OCI-LY3 (cell line): ENCODE results near the gene ANK3.
"Not testable (repeated sequence)": the region's sequence is repeated elsewhere in the genome, so short reads cannot be mapped to it uniquely, and the experiment has no call there.

Experiments used
- H2AFZ ChIP-seq: fragments of 200-600, 300-600 bp; shearing (Covaris generic); 2 replicates; pipeline ENCODE4 v1.6.0; 2014; ENCODE audit warnings: antibody characterized with exemption, low read depth, low read length
- H3K27ac ChIP-seq: fragments of 200-600, 300-600 bp; sonication (generic); 2 replicates; pipeline ENCODE4 v1.5.1; 2014; ENCODE audit warnings: mild to moderate bottlenecking, low read length, moderate library complexity, mixed read lengths
- H3K27me3 ChIP-seq: fragments of 200-600, 300-600 bp; sonication (generic); 2 replicates; pipeline ENCODE4 v1.6.1; 2014; ENCODE audit warnings: low read depth, low read length, mixed read lengths
- H3K36me3 ChIP-seq: fragments of 200-600, 300-600 bp; sonication (generic); replicated peaks from 2 replicates; pipeline ENCODE3; 2014; ENCODE audit warnings: low read depth, low read length, mixed read lengths
- H3K4me1 ChIP-seq: fragments of 300-600, 200-600 bp; sonication (generic); 2 replicates; pipeline ENCODE4 v1.6.1; 2014; ENCODE audit warnings: low read length, mixed read lengths
- H3K4me2 ChIP-seq: fragments of 200-600, 300-600 bp; sonication (generic); 2 replicates; pipeline ENCODE4 v1.6.1; 2014; ENCODE audit warnings: low read length, mixed read lengths
- H3K4me3 ChIP-seq: fragments of 300-600, 200-600 bp; sonication (generic); 2 replicates; pipeline ENCODE4 v1.5.1; 2014; ENCODE audit warnings: antibody characterized with exemption, mild to moderate bottlenecking, low read length, moderate library complexity
- H3K79me2 ChIP-seq: fragments of 300-600, 200-600 bp; shearing (Covaris generic); 2 replicates; pipeline ENCODE4 v1.6.1; 2014; ENCODE audit warnings: mild to moderate bottlenecking, low read length, mixed read lengths
- H3K9ac ChIP-seq: fragments of 300-600, 200-600 bp; shearing (Covaris generic); 2 replicates; pipeline ENCODE4 v1.6.0; 2014; ENCODE audit warnings: mild to moderate bottlenecking, low read length, moderate library complexity
- H3K9me3 ChIP-seq: fragments of 200-600, 300-600 bp; shearing (Covaris generic); 2 replicates; pipeline ENCODE4 v1.6.1; 2014; ENCODE audit warnings: low read length, mixed read lengths; ENCODE audit not compliant: insufficient read depth
- H4K20me1 ChIP-seq: fragments of 200-600, 300-600 bp; sonication (generic); 2 replicates; pipeline ENCODE4 v1.6.1; 2016; ENCODE audit warnings: low read length, mixed read lengths; ENCODE audit not compliant: insufficient read depth
- EZH2phosphoT487 ChIP-seq: fragments of 200-600 bp; shearing (Covaris generic); IDR thresholded peaks from 2 replicates; pipeline ENCODE4 v1.6.1; 2018; ENCODE audit warnings: antibody characterized with exemption, mixed run types, low read depth
- TF ChIP-seq, protein P1 (sequence below): fragments of 200-600, 300-600 bp; sonication (generic); IDR thresholded peaks from 2 replicates; pipeline ENCODE4 v1.5.1; 2014; ENCODE audit warnings: antibody characterized with exemption, low read length, low read depth

ANK3 gene

DNA sequence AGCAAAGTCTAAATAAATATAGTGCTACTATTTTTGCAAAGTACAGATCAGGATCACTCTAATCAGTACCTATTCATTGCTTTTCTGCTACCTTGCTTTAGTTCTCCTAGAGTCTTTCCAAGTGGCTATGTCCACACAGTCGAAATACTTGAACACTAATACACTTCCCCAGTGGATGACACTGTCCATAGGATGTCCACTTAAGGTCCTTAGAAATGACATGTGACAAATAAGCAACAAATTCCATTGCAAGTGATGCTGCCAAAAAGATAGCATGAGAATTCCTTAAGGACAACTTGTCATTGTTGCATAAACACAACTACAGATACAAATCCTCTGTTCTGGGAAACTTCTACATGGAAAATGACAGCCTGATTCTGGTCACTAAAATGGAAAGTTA lies 93.6 kb downstream of the ANK3 start:
- Histone ChIP-seq H3K27me3 (no peaks in the 10 kb centered on the region), H3K4me2 (no peak overlapping the region), H3K4me3 (no peak overlapping the region), H3K36me3 (no peaks in the 10 kb centered on the region), H3K79me2 (no peaks in the 10 kb centered on the region), H3K9me3 (no peaks in the 10 kb centered on the region), H3K4me1 (no peaks in the 10 kb centered on the region), H3K9ac (no peak overlapping the region), H4K20me1 (no peaks in the 10 kb centered on the region), H2AFZ (no peak overlapping the region), H3K27ac (no peak overlapping the region)
- TF ChIP-seq, protein P1, sequence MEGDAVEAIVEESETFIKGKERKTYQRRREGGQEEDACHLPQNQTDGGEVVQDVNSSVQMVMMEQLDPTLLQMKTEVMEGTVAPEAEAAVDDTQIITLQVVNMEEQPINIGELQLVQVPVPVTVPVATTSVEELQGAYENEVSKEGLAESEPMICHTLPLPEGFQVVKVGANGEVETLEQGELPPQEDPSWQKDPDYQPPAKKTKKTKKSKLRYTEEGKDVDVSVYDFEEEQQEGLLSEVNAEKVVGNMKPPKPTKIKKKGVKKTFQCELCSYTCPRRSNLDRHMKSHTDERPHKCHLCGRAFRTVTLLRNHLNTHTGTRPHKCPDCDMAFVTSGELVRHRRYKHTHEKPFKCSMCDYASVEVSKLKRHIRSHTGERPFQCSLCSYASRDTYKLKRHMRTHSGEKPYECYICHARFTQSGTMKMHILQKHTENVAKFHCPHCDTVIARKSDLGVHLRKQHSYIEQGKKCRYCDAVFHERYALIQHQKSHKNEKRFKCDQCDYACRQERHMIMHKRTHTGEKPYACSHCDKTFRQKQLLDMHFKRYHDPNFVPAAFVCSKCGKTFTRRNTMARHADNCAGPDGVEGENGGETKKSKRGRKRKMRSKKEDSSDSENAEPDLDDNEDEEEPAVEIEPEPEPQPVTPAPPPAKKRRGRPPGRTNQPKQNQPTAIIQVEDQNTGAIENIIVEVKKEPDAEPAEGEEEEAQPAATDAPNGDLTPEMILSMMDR = no peak
- no peak for TF ChIP-seq EZH2phosphoT487

DNA sequence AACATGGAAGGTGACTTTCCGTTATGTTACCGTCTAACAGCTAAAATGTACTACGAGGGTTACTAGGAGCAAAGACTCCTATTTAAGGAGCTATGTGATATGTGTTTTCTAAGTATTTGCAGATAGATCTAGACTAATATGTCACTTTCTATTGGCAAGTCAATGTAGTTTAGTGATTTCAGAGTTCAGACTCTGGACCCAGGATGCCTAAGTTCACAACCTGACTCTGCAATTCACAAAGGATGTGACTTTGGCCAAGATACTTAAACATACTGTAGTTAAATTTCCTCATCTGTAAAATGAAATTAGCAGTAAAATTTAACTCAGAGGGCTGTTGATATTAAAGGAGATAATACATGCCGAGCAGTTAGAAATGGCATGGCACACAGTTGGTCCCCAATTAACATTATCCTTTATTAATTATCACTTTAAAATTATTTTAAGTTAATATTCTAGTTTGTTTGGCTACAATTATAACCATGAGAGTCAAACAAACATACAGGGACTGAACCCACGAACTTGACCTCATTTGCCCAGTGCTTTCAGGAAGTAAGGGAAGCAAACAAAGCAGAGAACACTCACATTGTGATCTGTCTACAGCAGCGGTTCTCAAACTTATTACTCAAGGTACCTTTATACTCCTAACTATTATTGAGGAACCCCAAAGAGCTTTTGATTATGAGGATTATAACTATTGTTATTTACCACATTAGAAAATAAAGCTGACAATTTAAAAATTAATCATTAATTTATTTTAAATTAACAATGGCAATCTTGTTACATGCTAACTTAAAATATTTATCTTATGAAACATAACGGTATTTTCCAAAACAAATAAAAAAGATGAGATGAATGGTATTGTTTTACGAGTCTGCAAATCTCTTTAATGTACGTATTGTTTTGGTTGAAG lies 94.4 kb downstream of the ANK3 start:
- no peak overlapping the region for H2AFZ ChIP-seq

DNA sequence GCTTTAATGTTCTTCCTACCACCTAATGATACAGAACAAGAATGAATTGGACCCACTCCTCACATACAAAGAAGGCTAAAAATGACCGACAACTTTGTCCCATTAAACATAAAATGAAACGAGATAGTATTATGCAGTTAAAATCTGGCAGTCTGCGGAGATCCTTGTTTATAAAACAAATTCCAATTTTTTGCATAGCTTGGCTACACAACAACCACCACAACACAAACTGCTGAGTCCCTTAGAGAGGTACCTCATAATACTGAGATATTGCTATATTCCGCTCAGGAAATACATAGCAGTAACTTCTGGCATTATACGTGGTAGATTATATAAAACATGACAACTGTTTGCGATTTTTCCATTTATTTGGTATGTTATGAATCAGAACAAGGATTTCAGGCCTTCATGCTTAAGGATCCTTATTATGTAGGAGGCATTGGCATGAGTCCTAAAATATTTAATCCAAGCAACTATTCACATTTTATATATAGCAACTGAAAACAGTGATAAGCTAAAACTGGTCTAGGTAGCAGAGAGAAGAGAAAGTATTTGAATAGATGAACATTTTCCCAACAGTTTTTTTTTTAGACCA lies 96.0 kb downstream of the ANK3 start:
- Histone ChIP-seq H3K4me1 (no peaks in the 10 kb centered on the region), H3K9me3 (no peaks in the 10 kb centered on the region), H3K27me3 (no peaks in the 10 kb centered on the region), H3K79me2 (no peaks in the 10 kb centered on the region), H3K36me3 (no peaks in the 10 kb centered on the region), H3K4me3 (no peak overlapping the region), H3K4me2 (no peak overlapping the region), H2AFZ (no peak overlapping the region), H3K27ac (no peak overlapping the region), H4K20me1 (no peaks in the 10 kb centered on the region), H3K9ac (no peak overlapping the region)
- no peak for TF ChIP-seq EZH2phosphoT487
- TF ChIP-seq, protein P1 = no peak

More for the DNA sequence above, 94.4 kb downstream of the ANK3 start:
- no peaks in the 10 kb centered on the region for H3K27me3 ChIP-seq
- H3K27ac ChIP-seq = no peak overlapping the region
- no peaks in the 10 kb centered on the region for H3K4me1 ChIP-seq
- no peak overlapping the region for H3K4me3 ChIP-seq
- H3K79me2 ChIP-seq = no peaks in the 10 kb centered on the region
- no peaks in the 10 kb centered on the region for H4K20me1 ChIP-seq
- no peaks in the 10 kb centered on the region for H3K36me3 ChIP-seq
- TF ChIP-seq, protein P1 = no peak
- TF ChIP-seq EZH2phosphoT487 = no peak
- no peak overlapping the region for H3K9ac ChIP-seq
- H3K4me2 ChIP-seq = no peak overlapping the region
- H3K9me3 ChIP-seq = no peaks in the 10 kb centered on the region

DNA sequence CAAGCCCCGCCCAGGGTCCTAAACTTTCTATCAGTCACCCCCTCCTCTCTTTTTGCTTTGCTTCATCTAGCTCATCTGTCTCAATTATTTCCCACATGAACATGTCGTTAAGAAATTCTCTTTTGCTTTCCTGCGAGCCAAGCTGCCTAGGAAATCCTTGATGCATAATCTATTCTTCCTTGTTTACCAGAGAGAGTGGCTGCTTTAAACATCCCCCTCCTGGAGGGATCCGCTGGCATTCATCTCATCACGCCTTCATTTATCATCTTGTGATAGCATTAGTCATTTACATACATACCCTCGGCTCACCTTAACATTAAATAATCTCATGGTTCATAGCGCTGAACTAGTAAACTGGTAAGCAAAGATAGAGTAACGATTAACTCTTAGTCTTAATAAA lies 96.7 kb downstream of the ANK3 start:
- Histone ChIP-seq H3K4me1 (no peaks in the 10 kb centered on the region), H3K79me2 (no peaks in the 10 kb centered on the region), H3K36me3 (no peaks in the 10 kb centered on the region), H3K4me2 (no peak overlapping the region), H3K27me3 (no peaks in the 10 kb centered on the region), H3K9ac (no peak overlapping the region), H3K27ac (no peak overlapping the region), H4K20me1 (no peaks in the 10 kb centered on the region), H3K4me3 (no peak overlapping the region), H2AFZ (no peak overlapping the region), H3K9me3 (no peaks in the 10 kb centered on the region)
- no peak for TF ChIP-seq EZH2phosphoT487
- TF ChIP-seq, protein P1 = no peak

DNA sequence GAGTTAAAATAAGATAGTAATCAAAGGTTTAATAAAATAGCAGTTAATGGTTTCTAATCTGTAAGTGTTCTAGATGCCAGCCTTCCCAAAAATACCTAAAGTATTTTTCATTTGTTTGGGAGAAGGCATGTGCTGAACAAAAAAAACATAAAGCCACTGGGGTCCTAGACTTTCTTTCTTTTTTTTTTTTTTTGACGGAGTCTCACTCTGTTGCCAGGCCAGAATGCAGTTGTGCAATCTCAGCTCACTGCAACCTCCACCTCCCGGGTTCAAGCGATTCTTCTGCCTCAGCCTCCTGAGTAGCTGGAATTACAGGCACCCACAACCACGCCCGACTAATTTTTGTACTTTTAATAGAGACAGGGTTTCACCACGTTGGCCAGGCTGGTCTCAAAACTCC lies 97.1 kb downstream of the ANK3 start:
- not testable (repeated sequence) for H2AFZ ChIP-seq, H3K27me3 ChIP-seq, H3K79me2 ChIP-seq, H3K9ac ChIP-seq, H3K4me1 ChIP-seq, H3K36me3 ChIP-seq, H3K4me3 ChIP-seq, H3K4me2 ChIP-seq, H4K20me1 ChIP-seq, H3K9me3 ChIP-seq, H3K27ac ChIP-seq
